MCF 10A (cell line): ENCODE measurements around the gene TCF7L2. TPM values are rescaled to one million over a fixed set of nuclear protein-coding genes. Genes with fewer than 3 reads are reported as not detected.

Source experiments
- BruUV-seq: library from RNA; stranded (reverse); fragments of 400-500 nt; replicated peaks from 2 replicates; lab custom pipeline; 2021; lab: Mats Ljungman, UMichigan
- CTCF ChIA-PET: fragments of 300-600 bp; sonication (Branson Sonifier 250); formaldehyde crosslinking; extraction: SDS; loops from one replicate; lab custom pipeline; 2021; ENCODE audit warnings: antibody characterized with exemption, inconsistent platforms; lab: Yijun Ruan, JAX
- POLR2A ChIA-PET: fragments of 300-600, 350-650 bp; sonication (Branson Sonifier 250); formaldehyde crosslinking; extraction: SDS; loops from one replicate; lab custom pipeline; 2020; ENCODE audit warnings: antibody characterized with exemption, inconsistent platforms; lab: Yijun Ruan, JAX
- DNase-seq: peaks from one replicate; pipeline ENCODE4 v3.0.0-alpha.2; 2018; ENCODE audit not compliant: unreplicated experiment
- H3K27ac Mint-ChIP-seq: one replicate; pipeline ENCODE4 v1.8.0; 2022; ENCODE audit warnings: mild to moderate bottlenecking, low read depth, mixed read lengths; ENCODE audit not compliant: unreplicated experiment
- H3K27me3 Mint-ChIP-seq: one replicate; pipeline ENCODE4 v1.8.0; 2022; ENCODE audit warnings: mixed read lengths; ENCODE audit not compliant: insufficient read depth, unreplicated experiment
- H3K36me3 Mint-ChIP-seq: one replicate; pipeline ENCODE4 v1.8.0; 2022; ENCODE audit warnings: mild to moderate bottlenecking, moderate library complexity, mixed read lengths; ENCODE audit not compliant: insufficient read depth, unreplicated experiment
- H3K4me1 Mint-ChIP-seq: one replicate; pipeline ENCODE4 v1.8.0; 2022; ENCODE audit warnings: mixed read lengths; ENCODE audit not compliant: insufficient read depth, unreplicated experiment
- H3K4me3 Mint-ChIP-seq: one replicate; pipeline ENCODE4 v1.8.0; 2022; ENCODE audit warnings: mild to moderate bottlenecking, moderate library complexity, mixed read lengths; ENCODE audit not compliant: unreplicated experiment
- H3K9me3 Mint-ChIP-seq: one replicate; pipeline ENCODE4 v1.8.0; 2022; ENCODE audit warnings: mixed read lengths; ENCODE audit not compliant: unreplicated experiment
- CTCF ChIP-seq: fragments of 200-600 bp; IDR thresholded peaks from one replicate; pipeline ENCODE4 v1.8.0; 2022; ENCODE audit warnings: antibody characterized with exemption, mild to moderate bottlenecking; ENCODE audit not compliant: unreplicated experiment
- intact Hi-C: fragments of 100-400 bp; cut with micrococcal nuclease; formaldehyde crosslinking; loops from 2 replicates; pipeline ENCODE4 v1.14.1; 2022
- total RNA-seq: library from RNA; stranded (reverse); gene quantifications from 2 replicates; pipeline ENCODE4 v1.2.3, GENCODE V29; 2022

TCF7L2 gene
- total RNA-seq, 1 experiment from 2014 or later, result 25.2 TPM

- CTCF ChIA-PET, result no interaction called here
- BruUV-seq, result no TSS peak
- Mint-ChIP-seq H3K4me1 (peaks cover 9% of the 10 kb centered on the region), H3K27me3 (no peaks in the 10 kb centered on the region), H3K9me3 (no peaks in the 10 kb centered on the region), H3K36me3 (no peaks in the 10 kb centered on the region), H3K27ac (no peak overlapping the region), H3K4me3 (no peak overlapping the region)
- TF ChIP-seq CTCF, result no peak
- DNase-seq, result no peak
- intact Hi-C loops, result no loop called here
- POLR2A ChIA-PET, result no interaction called here
Observed at GRCh38 chr10:113020475-113020753, 70.4 kb downstream of the TCF7L2 start.

- no TSS peak for BruUV-seq
- no peaks in the 10 kb centered on the region for H3K27me3 Mint-ChIP-seq
- no peak overlapping the region for H3K27ac Mint-ChIP-seq
- H3K4me1 Mint-ChIP-seq, result peaks cover 9% of the 10 kb centered on the region
- H3K36me3 Mint-ChIP-seq, result no peaks in the 10 kb centered on the region
- TF ChIP-seq CTCF, result no peak
- DNase-seq, result no peak
- intact Hi-C loops, result no loop called here
- ChIA-PET CTCF (interaction anchor here (0.7 kb wide), 1 partner anchor 14 kb away, joined by 3 read pairs; no protein-coding TSS in a partner anchor), POLR2A (no interaction called here)
- no peak overlapping the region for H3K4me3 Mint-ChIP-seq
- H3K9me3 Mint-ChIP-seq, result no peaks in the 10 kb centered on the region
Observed at GRCh38 chr10:113020838-113021237, 70.8 kb downstream of the TCF7L2 start.

GRCh38 chr10:113021268-113022040 is 71.4 kb downstream of the TCF7L2 start:
- BruUV-seq, result no TSS peak
- Mint-ChIP-seq H3K9me3 (no peaks in the 10 kb centered on the region), H3K27me3 (no peaks in the 10 kb centered on the region), H3K4me1 (peaks cover 11% of the 10 kb centered on the region), H3K27ac (no peak overlapping the region), H3K36me3 (no peaks in the 10 kb centered on the region), H3K4me3 (no peak overlapping the region)
- no peak for DNase-seq
- POLR2A ChIA-PET, result no interaction called here
- CTCF ChIA-PET, result interaction anchor here (0.7 kb wide), 1 partner anchor 13 kb away, joined by 3 read pairs; no protein-coding TSS in a partner anchor
- intact Hi-C loops, result no loop called here
- TF ChIP-seq CTCF, result no peak

DNA sequence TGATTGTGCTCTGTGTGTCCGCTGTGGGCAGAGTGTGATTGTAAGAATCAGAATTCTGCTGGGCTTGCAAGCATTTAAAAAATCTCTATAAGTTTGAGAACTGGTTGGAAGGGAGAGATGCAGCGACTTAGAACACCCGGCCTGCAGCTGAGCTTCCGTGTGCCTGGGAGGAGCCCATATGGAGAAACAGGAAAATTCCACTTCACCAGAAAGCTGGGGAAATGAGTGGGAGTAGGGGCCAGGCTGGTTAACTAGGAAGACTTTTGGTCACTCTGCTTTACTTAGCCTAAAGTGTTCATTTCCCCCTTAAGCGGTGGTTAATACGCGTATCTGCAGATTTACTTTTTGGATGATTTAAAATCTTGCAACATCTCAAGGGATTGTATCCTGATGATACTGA is 72.2 kb downstream of the TCF7L2 start:
- DNase-seq, result no peak
- Mint-ChIP-seq H3K27me3 (no peaks in the 10 kb centered on the region), H3K4me3 (no peak overlapping the region), H3K27ac (no peak overlapping the region), H3K9me3 (no peaks in the 10 kb centered on the region), H3K4me1 (peaks cover 19% of the 10 kb centered on the region), H3K36me3 (no peaks in the 10 kb centered on the region)
- ChIA-PET POLR2A (interaction anchor here (0.5 kb wide), 1 partner anchor 29 kb away, joined by 3 read pairs; no protein-coding TSS in a partner anchor), CTCF (no interaction called here)
- no TSS peak for BruUV-seq
- no peak for TF ChIP-seq CTCF
- intact Hi-C loops, result no loop called here
